BLaER1 (cell line): ENCODE data around the gene SVOP.

ENCODE experiments used
- H3K27ac ChIP-seq: shearing (Covaris generic); formaldehyde crosslinking; 2 replicates; pipeline ENCODE4 v1.8.1; 2022
- H3K27me3 ChIP-seq: shearing (Covaris generic); formaldehyde crosslinking; 2 replicates; pipeline ENCODE4 v1.8.1; 2022
- H3K36me3 ChIP-seq: shearing (Covaris generic); formaldehyde crosslinking; 2 replicates; pipeline ENCODE4 v1.8.1; 2022
- H3K4me1 ChIP-seq: shearing (Covaris generic); formaldehyde crosslinking; 2 replicates; pipeline ENCODE4 v1.8.1; 2022
- H3K4me2 ChIP-seq: shearing (Covaris generic); formaldehyde crosslinking; 2 replicates; pipeline ENCODE4 v1.8.1; 2022
- H3K4me3 ChIP-seq: shearing (Covaris generic); formaldehyde crosslinking; 2 replicates; pipeline ENCODE4 v1.8.1; 2022
- H3K9ac ChIP-seq: shearing (Covaris generic); formaldehyde crosslinking; 2 replicates; pipeline ENCODE4 v1.8.1; 2022
- H3K9me3 ChIP-seq: shearing (Covaris generic); formaldehyde crosslinking; 2 replicates; pipeline ENCODE4 v1.8.1; 2022
- H4K20me1 ChIP-seq: shearing (Covaris generic); formaldehyde crosslinking; 2 replicates; pipeline ENCODE4 v1.8.1; 2022
- Cebpa-rat ChIP-seq: shearing (Covaris generic); IDR thresholded peaks from 2 replicates; pipeline ENCODE4 v1.8.1; 2022

Gene SVOP

DNA sequence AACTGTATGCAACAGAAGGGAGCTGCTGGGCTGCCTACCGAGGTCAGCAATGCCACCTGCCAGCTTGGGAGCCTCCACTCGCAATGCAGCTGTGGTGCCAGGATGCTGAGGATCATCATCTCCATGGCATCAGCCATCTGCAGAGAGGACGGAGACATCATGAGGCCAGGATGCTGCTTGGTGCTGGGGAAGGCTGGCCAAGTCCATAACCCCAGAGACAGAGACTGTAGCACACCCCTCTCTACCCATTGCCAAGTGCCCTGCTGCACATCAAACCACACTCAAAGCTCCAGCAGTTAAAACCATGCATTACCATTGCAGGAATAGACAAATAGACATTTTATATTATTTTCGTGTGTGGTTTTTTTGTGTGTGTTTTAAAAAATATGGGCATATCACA is 43.5 kb downstream of the SVOP start:
- H3K9me3 ChIP-seq = no peaks in the 10 kb centered on the region
- no peak overlapping the region for H3K4me3 ChIP-seq
- no peak for TF ChIP-seq Cebpa-rat
- no peaks in the 10 kb centered on the region for H4K20me1 ChIP-seq
- no peak overlapping the region for H3K27ac ChIP-seq
- no peak overlapping the region for H3K4me2 ChIP-seq
- H3K36me3 ChIP-seq = no peaks in the 10 kb centered on the region
- H3K4me1 ChIP-seq = no peaks in the 10 kb centered on the region
- no peaks in the 10 kb centered on the region for H3K27me3 ChIP-seq
- H3K9ac ChIP-seq = no peak overlapping the region

DNA sequence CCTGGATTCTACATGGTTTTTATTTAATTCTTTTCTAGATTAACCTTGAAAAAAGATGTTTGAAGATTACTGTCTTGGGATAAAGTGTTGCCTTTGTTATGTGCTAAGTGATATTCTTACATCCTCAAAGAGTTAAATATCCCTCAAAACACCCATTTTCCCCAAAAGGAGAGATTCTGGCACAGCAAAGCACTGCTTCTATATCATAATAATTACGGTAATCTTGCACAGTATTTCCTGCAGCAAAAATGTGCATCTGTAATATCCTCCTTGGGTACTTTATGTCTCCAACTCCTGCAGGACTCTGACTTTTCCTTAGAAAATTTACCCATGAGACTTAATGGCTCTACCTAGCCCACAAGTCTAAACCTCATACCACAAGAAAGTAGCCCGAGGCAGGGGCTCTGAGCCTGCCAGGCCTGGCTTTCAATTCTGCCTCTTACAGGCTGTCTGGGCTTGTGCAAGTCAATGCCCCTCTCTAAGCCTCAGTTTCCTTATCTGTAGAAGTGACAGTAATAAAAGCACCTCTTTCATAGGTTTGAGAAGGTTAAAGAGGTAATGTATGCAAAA is 45.8 kb downstream of the SVOP start:
- Histone ChIP-seq H3K9me3 (no peaks in the 10 kb centered on the region), H3K9ac (no peak overlapping the region)

DNA sequence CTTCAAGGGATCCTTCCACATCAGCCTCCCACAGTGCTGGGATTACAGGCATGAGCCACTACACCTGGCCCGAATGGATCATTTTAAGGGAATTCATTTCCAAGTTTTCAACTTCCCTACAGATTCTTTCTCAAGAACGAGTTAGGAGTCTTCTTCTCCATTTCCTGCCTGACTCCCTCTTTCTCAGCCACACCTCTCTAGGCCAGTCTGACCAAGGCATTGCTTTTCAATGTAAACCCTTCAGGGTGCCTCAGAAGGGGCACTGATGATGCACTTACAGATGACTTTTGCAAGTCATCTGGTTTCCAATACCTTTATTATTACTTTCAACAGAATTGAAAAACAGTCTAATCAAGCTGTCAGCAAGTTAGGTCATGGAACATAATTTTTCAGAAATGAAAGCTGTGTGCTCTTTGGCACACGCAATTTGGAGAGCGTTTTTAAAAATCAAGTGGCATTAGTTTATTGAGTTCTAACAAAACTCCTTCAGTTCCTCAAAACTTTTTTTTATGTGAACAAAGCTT is 47.2 kb downstream of the SVOP start:
- Histone ChIP-seq H3K9ac (no peak overlapping the region), H3K4me2 (no peak overlapping the region), H3K4me3 (no peak overlapping the region), H3K36me3 (no peaks in the 10 kb centered on the region), H3K27me3 (no peaks in the 10 kb centered on the region), H3K4me1 (no peaks in the 10 kb centered on the region), H3K27ac (no peak overlapping the region), H3K9me3 (no peaks in the 10 kb centered on the region), H4K20me1 (no peaks in the 10 kb centered on the region)
- TF ChIP-seq Cebpa-rat = no peak

More for the DNA sequence above, 45.8 kb downstream of the SVOP start:
- Histone ChIP-seq H3K4me2 (no peak overlapping the region), H3K27ac (no peak overlapping the region), H3K36me3 (no peaks in the 10 kb centered on the region), H3K27me3 (no peaks in the 10 kb centered on the region), H3K4me3 (no peak overlapping the region), H3K4me1 (no peaks in the 10 kb centered on the region), H4K20me1 (no peaks in the 10 kb centered on the region)
- no peak for TF ChIP-seq Cebpa-rat

DNA sequence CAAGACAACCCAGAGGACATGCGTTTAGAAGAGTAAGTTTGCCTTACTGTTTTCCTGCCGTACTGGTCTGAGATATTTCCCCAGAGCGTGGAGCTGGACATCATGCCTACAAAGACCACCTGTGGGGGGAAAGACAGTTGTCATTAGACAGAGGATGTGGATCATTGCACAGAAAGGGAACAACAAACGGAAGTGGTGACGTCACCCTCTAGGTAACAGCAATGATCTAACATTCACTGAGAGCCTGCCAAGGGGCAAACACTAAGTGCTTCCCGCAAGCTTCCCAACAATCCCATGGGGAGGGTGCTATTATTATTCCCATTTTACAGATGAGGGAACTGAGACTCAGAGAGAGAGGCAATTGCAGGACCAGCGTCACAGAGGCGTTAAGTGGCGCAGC is 48.5 kb downstream of the SVOP start:
- H3K4me2 ChIP-seq = no peak overlapping the region
- H3K9ac ChIP-seq = no peak overlapping the region
- H3K9me3 ChIP-seq = no peaks in the 10 kb centered on the region
- no peaks in the 10 kb centered on the region for H3K4me1 ChIP-seq
- H3K36me3 ChIP-seq = no peaks in the 10 kb centered on the region
- no peak overlapping the region for H3K27ac ChIP-seq
- H3K27me3 ChIP-seq = no peaks in the 10 kb centered on the region
- TF ChIP-seq Cebpa-rat = no peak
- no peaks in the 10 kb centered on the region for H4K20me1 ChIP-seq
- H3K4me3 ChIP-seq = no peak overlapping the region

DNA sequence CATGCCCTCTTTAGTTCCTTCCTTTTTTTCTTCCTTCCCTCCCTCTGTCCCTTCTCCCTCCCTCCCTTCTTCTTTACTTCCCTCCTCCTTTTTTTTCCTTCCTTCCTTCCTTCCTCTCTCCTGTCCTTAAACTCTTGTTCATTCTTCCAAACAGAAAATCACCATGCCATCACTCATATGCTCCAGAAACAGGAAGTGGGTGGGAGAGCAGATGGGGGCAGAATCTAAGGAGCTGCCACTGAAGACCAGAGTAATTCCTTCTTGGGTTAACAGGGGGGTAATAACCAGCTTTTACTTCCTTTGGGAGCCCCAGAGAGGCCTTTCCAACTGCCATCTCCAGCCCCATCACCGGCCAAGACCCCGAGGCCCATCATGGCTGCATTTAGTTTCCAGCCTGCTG is 51.2 kb downstream of the SVOP start:
- Histone ChIP-seq H4K20me1 (no peaks in the 10 kb centered on the region), H3K9me3 (no peaks in the 10 kb centered on the region), H3K9ac (no peak overlapping the region), H3K27ac (no peak overlapping the region), H3K4me2 (no peak overlapping the region), H3K4me3 (no peak overlapping the region), H3K36me3 (no peaks in the 10 kb centered on the region), H3K4me1 (no peaks in the 10 kb centered on the region), H3K27me3 (no peaks in the 10 kb centered on the region)
- TF ChIP-seq Cebpa-rat = no peak

DNA sequence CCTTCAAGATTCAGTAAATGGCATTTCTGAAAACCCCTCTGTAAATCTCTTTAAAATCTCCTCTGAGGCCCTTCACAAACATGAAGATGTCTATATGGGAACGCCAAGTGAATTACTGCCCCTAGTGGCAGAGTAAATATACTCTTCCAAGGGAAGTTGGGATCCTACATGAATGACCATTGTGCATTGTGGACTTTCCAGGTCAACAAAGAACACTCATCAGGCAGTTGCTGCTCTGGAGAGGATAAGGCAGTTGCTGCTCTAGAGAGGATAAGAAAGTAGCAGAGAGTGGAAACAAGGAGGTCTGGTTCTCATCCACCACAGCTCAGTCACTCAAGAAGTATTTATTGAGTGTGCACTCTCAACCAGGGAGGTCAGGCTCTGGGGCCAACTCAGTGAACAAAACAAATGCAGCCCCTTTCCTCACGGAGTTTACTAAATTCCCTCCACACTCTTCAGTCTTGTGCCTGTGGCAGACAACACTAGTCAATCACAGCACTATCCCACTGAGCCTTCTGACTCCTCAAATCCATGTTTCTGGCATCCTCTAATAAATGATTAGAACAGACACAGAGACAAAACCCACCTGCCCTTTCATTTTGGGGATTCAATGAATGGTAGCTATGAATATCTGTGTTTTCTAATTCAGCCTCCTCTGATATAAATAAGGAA is 52.9 kb downstream of the SVOP start:
- H3K9me3 ChIP-seq = no peaks in the 10 kb centered on the region
- no peak overlapping the region for H3K9ac ChIP-seq

DNA sequence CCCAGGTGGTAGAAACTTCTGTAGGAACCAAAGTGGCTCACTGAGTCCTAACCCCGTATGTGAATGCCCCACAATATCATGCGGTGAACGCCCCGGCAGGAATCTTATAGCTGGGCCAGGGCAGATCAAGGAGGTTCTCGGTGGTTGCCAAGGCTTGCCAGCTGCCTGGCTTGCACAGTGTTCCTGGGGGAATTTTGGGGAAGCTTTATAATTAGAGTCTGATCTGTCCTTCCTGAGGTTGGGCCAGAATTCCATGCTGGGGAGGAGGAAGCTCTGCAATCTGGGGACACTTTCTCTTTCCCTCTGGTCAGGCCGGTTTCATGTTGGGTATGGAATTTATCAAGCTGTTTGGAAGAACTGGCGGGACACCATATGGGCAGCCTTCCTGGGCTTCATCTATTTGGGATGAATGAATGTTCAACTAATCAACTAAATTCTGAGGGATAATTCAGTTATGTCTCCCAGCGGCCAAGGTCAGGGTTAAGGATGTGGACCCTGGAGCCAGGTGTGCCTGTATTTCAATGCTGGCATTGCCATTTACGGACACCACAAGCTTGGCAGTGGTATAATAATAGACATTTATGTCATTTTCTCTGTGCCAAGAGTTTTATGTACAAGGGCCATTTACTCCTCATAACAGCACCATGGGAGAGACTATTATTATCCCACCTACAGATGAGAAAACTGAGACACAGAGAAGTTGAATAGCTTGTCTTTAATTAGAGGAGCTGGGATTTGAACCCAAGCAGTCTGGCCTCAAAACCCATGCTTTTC is 54.3 kb downstream of the SVOP start:
- Histone ChIP-seq H3K36me3 (no peaks in the 10 kb centered on the region), H3K9ac (no peak overlapping the region), H3K4me2 (no peak overlapping the region), H3K27ac (no peak overlapping the region), H3K9me3 (no peaks in the 10 kb centered on the region), H3K27me3 (no peaks in the 10 kb centered on the region), H3K4me1 (no peaks in the 10 kb centered on the region), H3K4me3 (no peak overlapping the region), H4K20me1 (no peaks in the 10 kb centered on the region)
- TF ChIP-seq Cebpa-rat = no peak

More for the DNA sequence above, 52.9 kb downstream of the SVOP start:
- Histone ChIP-seq H3K4me3 (no peak overlapping the region), H4K20me1 (no peaks in the 10 kb centered on the region), H3K4me1 (no peaks in the 10 kb centered on the region), H3K4me2 (no peak overlapping the region), H3K36me3 (no peaks in the 10 kb centered on the region), H3K27me3 (no peaks in the 10 kb centered on the region), H3K27ac (no peak overlapping the region)
- no peak for TF ChIP-seq Cebpa-rat

DNA sequence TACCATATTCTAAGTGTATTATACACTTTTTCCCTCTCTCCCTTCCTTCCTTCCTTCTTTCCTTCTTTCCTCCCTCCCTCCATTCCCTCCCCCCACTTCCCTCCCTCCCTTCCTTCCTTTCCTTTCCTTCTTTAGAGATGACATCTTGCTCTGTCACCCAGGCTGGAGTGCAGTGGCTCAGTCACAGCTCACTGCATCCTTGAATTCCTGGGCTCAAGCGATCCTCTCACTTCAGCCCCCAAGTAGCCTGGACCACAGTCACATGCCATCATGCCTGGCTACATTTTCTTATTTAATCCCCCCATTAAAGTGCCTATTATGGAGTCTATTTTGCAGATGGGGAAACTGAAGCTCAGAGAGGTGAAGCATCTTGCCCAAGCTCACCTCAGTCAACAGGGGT is 55.0 kb downstream of the SVOP start:
- Histone ChIP-seq H3K4me3 (no peak overlapping the region), H4K20me1 (no peaks in the 10 kb centered on the region), H3K27me3 (no peaks in the 10 kb centered on the region), H3K4me2 (no peak overlapping the region), H3K9me3 (no peaks in the 10 kb centered on the region), H3K27ac (no peak overlapping the region), H3K4me1 (no peaks in the 10 kb centered on the region), H3K9ac (no peak overlapping the region), H3K36me3 (no peaks in the 10 kb centered on the region)
- no peak for TF ChIP-seq Cebpa-rat

DNA sequence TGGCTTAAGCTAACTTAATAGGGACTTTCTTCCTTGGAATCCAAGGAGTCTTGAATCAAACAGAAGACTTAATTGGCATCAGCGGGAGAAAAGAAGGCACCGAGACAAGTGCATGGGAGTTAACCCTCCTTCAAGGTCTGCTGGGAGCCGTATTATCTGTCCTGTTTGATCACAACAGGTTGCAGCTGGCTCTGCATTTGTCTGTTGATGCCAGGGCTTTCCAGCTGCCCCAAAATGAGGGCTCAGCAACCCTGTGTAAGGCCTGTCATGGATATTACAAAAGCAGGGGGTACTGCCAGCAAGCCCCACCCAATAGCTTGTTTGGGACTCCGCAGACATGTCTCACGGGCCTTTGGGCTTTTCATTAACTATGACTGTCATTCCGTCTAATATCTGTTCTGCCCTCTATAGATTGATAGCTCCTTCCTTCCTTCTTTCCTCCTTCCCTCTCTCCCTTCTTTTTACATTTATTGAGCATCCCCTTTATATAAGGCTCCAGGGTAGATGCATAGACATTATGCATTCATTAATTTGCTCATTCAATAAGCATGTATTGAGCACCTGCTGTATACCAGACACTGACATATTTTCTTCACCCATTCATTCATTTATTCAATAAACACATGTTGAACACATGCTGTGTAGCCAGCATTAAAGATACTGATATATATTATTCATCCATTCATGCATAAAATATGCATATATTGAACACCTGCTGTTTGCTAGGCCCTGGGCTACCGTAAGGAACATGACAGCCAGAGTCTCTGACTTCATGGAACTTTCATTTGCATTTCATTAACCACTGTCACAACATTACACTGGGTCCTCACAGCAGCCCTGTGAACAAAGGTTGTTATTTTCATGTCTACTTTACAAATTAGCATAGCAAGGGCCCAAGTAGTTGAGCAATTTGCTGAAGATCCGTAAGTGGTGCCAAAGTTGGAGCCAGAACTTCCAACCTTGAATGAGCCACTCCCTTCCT is 56.2 kb downstream of the SVOP start:
- Histone ChIP-seq H3K9ac (no peak overlapping the region), H3K4me1 (no peaks in the 10 kb centered on the region), H3K4me3 (no peak overlapping the region), H3K27me3 (no peaks in the 10 kb centered on the region), H3K36me3 (no peaks in the 10 kb centered on the region), H3K27ac (no peak overlapping the region), H3K9me3 (no peaks in the 10 kb centered on the region), H4K20me1 (no peaks in the 10 kb centered on the region), H3K4me2 (no peak overlapping the region)
- TF ChIP-seq Cebpa-rat = no peak
